ENCODE results near the gene CEP350. TPM values are rescaled to one million over a fixed set of nuclear protein-coding genes. Genes with fewer than 3 reads are reported as not detected.

Gene CEP350
- total RNA-seq, 1 donor from 2014 or later, result 48.7 TPM

DNA sequence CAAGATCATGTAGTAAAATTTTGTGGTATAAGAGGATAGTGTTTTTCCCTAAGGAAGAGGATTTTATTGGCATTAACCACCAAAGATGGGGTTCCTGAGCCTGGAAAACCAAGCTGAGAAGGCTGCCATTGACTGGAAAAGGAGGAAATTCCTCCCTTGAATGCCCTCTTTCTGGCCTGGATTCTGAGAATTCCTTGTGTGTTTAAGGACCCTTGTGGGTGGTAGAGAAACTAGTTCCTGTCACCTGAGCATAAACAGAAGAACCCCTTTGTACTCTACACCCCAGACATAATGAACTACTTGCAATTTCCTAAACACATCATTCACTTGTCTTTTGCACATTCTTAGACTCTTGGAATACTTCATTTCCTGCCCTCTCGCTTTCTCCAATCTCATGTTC lies 33.1 kb upstream of the CEP350 start:
- TF ChIP-seq, protein P1, sequence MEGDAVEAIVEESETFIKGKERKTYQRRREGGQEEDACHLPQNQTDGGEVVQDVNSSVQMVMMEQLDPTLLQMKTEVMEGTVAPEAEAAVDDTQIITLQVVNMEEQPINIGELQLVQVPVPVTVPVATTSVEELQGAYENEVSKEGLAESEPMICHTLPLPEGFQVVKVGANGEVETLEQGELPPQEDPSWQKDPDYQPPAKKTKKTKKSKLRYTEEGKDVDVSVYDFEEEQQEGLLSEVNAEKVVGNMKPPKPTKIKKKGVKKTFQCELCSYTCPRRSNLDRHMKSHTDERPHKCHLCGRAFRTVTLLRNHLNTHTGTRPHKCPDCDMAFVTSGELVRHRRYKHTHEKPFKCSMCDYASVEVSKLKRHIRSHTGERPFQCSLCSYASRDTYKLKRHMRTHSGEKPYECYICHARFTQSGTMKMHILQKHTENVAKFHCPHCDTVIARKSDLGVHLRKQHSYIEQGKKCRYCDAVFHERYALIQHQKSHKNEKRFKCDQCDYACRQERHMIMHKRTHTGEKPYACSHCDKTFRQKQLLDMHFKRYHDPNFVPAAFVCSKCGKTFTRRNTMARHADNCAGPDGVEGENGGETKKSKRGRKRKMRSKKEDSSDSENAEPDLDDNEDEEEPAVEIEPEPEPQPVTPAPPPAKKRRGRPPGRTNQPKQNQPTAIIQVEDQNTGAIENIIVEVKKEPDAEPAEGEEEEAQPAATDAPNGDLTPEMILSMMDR (IDR thresholded peaks at IDR 0.05; ENCODE audit: unreplicated experiment), result no peak
- H3K27ac Mint-ChIP-seq, result peak overlapping the region; percentile 54
- no peaks in the 10 kb centered on the region for H3K27me3 Mint-ChIP-seq
- H3K36me3 Mint-ChIP-seq (ENCODE audit: insufficient read depth), result peaks cover 20% of the 10 kb centered on the region
- H3K9me3 Mint-ChIP-seq (ENCODE audit: low read depth), result no peaks in the 10 kb centered on the region
- peaks cover 20% of the 10 kb centered on the region for H3K4me1 Mint-ChIP-seq (ENCODE audit: low read depth)
- no peak for DNase-seq (ENCODE audit: low spot score, unreplicated experiment)
- H3K4me3 Mint-ChIP-seq (ENCODE audit: low read depth), result peak overlapping the region; percentile 24

- H3K27ac Mint-ChIP-seq, result peak overlapping the region; percentile 54
- no peak for DNase-seq (ENCODE audit: low spot score, unreplicated experiment)
These were observed 32.4 kb upstream of the CEP350 start for GRCh38 chr1:179921981-179922872.

DNA sequence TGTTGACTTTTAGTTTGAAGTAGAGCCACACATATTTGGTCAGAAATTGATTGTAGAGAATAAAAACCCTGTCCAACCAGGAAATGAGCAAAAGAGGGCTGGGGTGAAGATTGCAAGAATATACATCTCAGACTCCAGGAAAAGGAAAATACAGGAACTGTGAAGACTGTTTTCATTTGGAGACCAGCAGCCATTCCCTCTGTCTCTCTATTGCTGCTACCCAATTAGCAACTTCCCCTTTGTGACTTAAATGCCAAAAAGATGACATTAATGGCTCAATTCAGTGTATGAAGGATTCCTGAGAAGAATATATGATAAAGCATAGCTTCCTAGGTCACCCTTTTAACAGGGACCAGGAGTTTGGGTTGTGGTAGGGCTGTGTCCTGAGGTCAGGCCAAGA lies 31.6 kb upstream of the CEP350 start:
- Mint-ChIP-seq H3K4me1 (ENCODE audit: low read depth) (peaks cover 20% of the 10 kb centered on the region), H3K27me3 (no peaks in the 10 kb centered on the region), H3K27ac (no peak overlapping the region), H3K4me3 (ENCODE audit: low read depth) (no peak overlapping the region), H3K9me3 (ENCODE audit: low read depth) (no peaks in the 10 kb centered on the region), H3K36me3 (ENCODE audit: insufficient read depth) (peaks cover 11% of the 10 kb centered on the region)
- TF ChIP-seq, protein P1 (IDR thresholded peaks at IDR 0.05; ENCODE audit: unreplicated experiment), result no peak
- no peak for DNase-seq (ENCODE audit: low spot score, unreplicated experiment)

More at GRCh38 chr1:179921981-179922872, 32.4 kb upstream of the CEP350 start:
- no peaks in the 10 kb centered on the region for H3K27me3 Mint-ChIP-seq
- H3K4me3 Mint-ChIP-seq (ENCODE audit: low read depth), result peak overlapping the region; percentile 24
- H3K4me1 Mint-ChIP-seq (ENCODE audit: low read depth), result peaks cover 20% of the 10 kb centered on the region
- no peaks in the 10 kb centered on the region for H3K9me3 Mint-ChIP-seq (ENCODE audit: low read depth)
- TF ChIP-seq, protein P1 (IDR thresholded peaks at IDR 0.05; ENCODE audit: unreplicated experiment), result no peak
- peaks cover 19% of the 10 kb centered on the region for H3K36me3 Mint-ChIP-seq (ENCODE audit: insufficient read depth)

DNA sequence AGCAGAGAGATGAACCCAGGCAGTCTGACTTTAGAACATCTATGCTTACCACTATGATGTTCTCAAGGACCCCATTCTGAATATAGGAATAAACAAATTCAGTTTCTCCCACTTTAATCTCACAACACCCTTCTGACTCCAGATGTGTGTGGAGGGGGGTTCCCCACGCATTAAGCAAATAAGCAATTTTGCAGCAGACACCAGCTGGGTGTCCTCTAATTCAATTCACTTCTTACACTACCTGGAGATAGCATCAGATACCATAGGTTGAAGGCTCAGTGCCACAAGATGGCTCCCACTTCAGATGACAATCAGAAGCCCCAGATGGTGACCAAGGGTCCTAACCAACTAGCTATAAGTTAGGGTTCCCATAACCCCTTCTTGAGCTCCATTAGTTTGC lies 30.3 kb upstream of the CEP350 start:
- peaks cover 20% of the 10 kb centered on the region for H3K4me1 Mint-ChIP-seq (ENCODE audit: low read depth)
- no peak for DNase-seq (ENCODE audit: low spot score, unreplicated experiment)
- H3K9me3 Mint-ChIP-seq (ENCODE audit: low read depth), result no peaks in the 10 kb centered on the region
- H3K27me3 Mint-ChIP-seq, result no peaks in the 10 kb centered on the region
- TF ChIP-seq, protein P1 (IDR thresholded peaks at IDR 0.05; ENCODE audit: unreplicated experiment), result no peak
- no peak overlapping the region for H3K27ac Mint-ChIP-seq
- peaks cover 5% of the 10 kb centered on the region for H3K36me3 Mint-ChIP-seq (ENCODE audit: insufficient read depth)
- H3K4me3 Mint-ChIP-seq (ENCODE audit: low read depth), result no peak overlapping the region

GRCh38 chr1:179925302-179925701 lies 29.3 kb upstream of the CEP350 start:
- H3K27me3 Mint-ChIP-seq, result no peaks in the 10 kb centered on the region
- H3K9me3 Mint-ChIP-seq (ENCODE audit: low read depth), result no peaks in the 10 kb centered on the region
- TF ChIP-seq, protein P1 (IDR thresholded peaks at IDR 0.05; ENCODE audit: unreplicated experiment), result no peak
- peaks cover under 1% of the 10 kb centered on the region for H3K36me3 Mint-ChIP-seq (ENCODE audit: insufficient read depth)
- peaks cover 24% of the 10 kb centered on the region for H3K4me1 Mint-ChIP-seq (ENCODE audit: low read depth)
- H3K4me3 Mint-ChIP-seq (ENCODE audit: low read depth), result no peak overlapping the region
- peak overlapping the region; percentile 27 for H3K27ac Mint-ChIP-seq
- no peak for DNase-seq (ENCODE audit: low spot score, unreplicated experiment)

All from progenitor cell of endocrine pancreas (in vitro differentiated cells).